ENCODE results near the gene PTPRN2. TPM values are rescaled to one million over a fixed set of nuclear protein-coding genes. Genes with fewer than 3 reads are reported as not detected.

The PTPRN2 gene
- total RNA-seq, 2 donors from 2014 or later = 26.1 to 55.5 TPM

- Histone ChIP-seq H3K4me3 (no peak overlapping the region), H3K36me3 (no peaks in the 10 kb centered on the region), H3K27me3 (replicated peaks; ENCODE audit: insufficient read depth) (no peaks in the 10 kb centered on the region), H3K4me1 (replicated peaks) (no peaks in the 10 kb centered on the region), H3K9me3 (no peaks in the 10 kb centered on the region), H3K27ac (no peak overlapping the region)
- TF ChIP-seq POLR2A (IDR thresholded peaks at IDR 0.05) (no peak), CTCF (IDR thresholded peaks at IDR 0.05) (no peak), POLR2AphosphoS5 (IDR thresholded peaks at IDR 0.05) (no peak)
- 88% methylated on average over 4 of the region's 4 CpGs for WGBS
- no peak for DNase-seq (ENCODE audit: low spot score)
- intact Hi-C loops (cut with DNase I) = no loop called here
Observed at GRCh38 chr7:158499082-158499455, 88.6 kb downstream of the PTPRN2 start.

- Histone ChIP-seq H3K4me3 (no peak overlapping the region), H3K27me3 (replicated peaks; ENCODE audit: insufficient read depth) (no peaks in the 10 kb centered on the region), H3K27ac (no peak overlapping the region), H3K36me3 (no peaks in the 10 kb centered on the region), H3K4me1 (replicated peaks) (no peaks in the 10 kb centered on the region), H3K9me3 (no peaks in the 10 kb centered on the region)
- intact Hi-C loops (cut with DNase I) = no loop called here
- DNase-seq (ENCODE audit: low spot score) = no peak
- TF ChIP-seq POLR2AphosphoS5 (IDR thresholded peaks at IDR 0.05) = no peak
- TF ChIP-seq POLR2A (IDR thresholded peaks at IDR 0.05) = no peak
- TF ChIP-seq CTCF (IDR thresholded peaks at IDR 0.05) = no peak
- 59% methylated on average over 11 of the region's 11 CpGs for WGBS
Observed at GRCh38 chr7:158498443-158499081, 89.1 kb downstream of the PTPRN2 start.

GRCh38 chr7:158497627-158498026, 90.0 kb downstream of the PTPRN2 start:
- no peaks in the 10 kb centered on the region for H3K36me3 ChIP-seq
- no peaks in the 10 kb centered on the region for H3K27me3 ChIP-seq (replicated peaks; ENCODE audit: insufficient read depth)
- no peak for DNase-seq (ENCODE audit: low spot score)
- no peaks in the 10 kb centered on the region for H3K9me3 ChIP-seq
- H3K4me1 ChIP-seq (replicated peaks) = no peaks in the 10 kb centered on the region
- H3K27ac ChIP-seq = no peak overlapping the region
- 84% methylated on average over 9 of the region's 9 CpGs for WGBS
- intact Hi-C loops (cut with DNase I) = no loop called here
- TF ChIP-seq POLR2AphosphoS5 (IDR thresholded peaks at IDR 0.05) (no peak), POLR2A (IDR thresholded peaks at IDR 0.05) (no peak), CTCF (IDR thresholded peaks at IDR 0.05) (no peak)
- H3K4me3 ChIP-seq = no peak overlapping the region

GRCh38 chr7:158495786-158496185, 91.8 kb downstream of the PTPRN2 start:
- TF ChIP-seq POLR2A (IDR thresholded peaks at IDR 0.05) (no peak), POLR2AphosphoS5 (IDR thresholded peaks at IDR 0.05) (no peak), CTCF (IDR thresholded peaks at IDR 0.05) (no peak)
- Histone ChIP-seq H3K36me3 (no peaks in the 10 kb centered on the region), H3K4me1 (replicated peaks) (no peaks in the 10 kb centered on the region), H3K9me3 (no peaks in the 10 kb centered on the region), H3K4me3 (no peak overlapping the region), H3K27me3 (replicated peaks; ENCODE audit: insufficient read depth) (no peaks in the 10 kb centered on the region), H3K27ac (no peak overlapping the region)
- WGBS = 9% methylated on average over 6 of the region's 6 CpGs
- DNase-seq (ENCODE audit: low spot score) = no peak
- intact Hi-C loops (cut with DNase I) = no loop called here

DNA sequence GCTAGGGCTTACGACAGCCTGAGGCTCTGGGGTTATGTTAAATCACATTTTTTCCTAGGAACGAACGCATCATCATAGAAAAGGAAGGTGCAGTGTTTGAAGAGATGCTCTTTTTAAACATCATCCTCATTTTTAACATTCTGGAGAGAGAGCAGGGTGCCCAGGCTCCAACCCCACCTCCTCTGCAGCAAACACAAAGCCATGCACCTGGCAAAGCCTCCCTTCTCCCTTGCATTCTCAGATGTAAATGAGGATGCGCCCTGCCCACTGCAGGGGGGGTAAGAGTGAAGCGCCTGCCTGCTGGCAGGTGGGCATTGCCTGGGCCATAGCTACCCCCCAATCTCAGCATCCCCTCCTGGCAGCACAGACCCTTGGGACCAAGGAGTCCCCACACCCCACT, 92.4 kb downstream of the PTPRN2 start:
- 28% methylated on average over 5 of the region's 5 CpGs for WGBS
- Histone ChIP-seq H3K36me3 (no peaks in the 10 kb centered on the region), H3K27me3 (replicated peaks; ENCODE audit: insufficient read depth) (no peaks in the 10 kb centered on the region), H3K27ac (no peak overlapping the region), H3K4me1 (replicated peaks) (no peaks in the 10 kb centered on the region), H3K9me3 (no peaks in the 10 kb centered on the region), H3K4me3 (no peak overlapping the region)
- intact Hi-C loops (cut with DNase I) = no loop called here
- no peak for DNase-seq (ENCODE audit: low spot score)
- TF ChIP-seq POLR2A (IDR thresholded peaks at IDR 0.05) (no peak), CTCF (IDR thresholded peaks at IDR 0.05) (no peak), POLR2AphosphoS5 (IDR thresholded peaks at IDR 0.05) (no peak)
